COR-L47 (cell line): ENCODE results near the gene FHIT.

Source experiments
- DNase-seq: peaks from one replicate; lab custom pipeline; 2025; lab: John Stamatoyannopoulos, UW

FHIT gene

DNA sequence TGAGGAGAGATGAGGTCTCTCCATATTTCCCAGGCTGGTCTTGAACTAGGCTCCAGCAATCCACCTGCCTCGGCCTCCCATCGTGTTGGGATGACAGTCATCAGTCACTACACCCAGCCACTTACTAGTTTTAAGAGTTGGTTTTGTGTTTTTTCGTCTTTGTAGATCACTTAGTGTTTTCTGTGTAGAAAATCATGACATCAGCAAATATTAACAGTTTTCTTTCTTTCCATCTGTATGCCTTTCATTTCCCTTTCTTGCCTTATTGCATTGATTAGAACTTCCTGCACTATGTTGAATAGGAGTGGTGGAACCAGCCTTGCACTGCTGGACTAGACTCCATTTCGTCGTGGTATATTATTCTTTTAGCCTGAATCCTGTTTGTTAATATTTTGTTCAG lies 415.5 kb downstream of the FHIT start:
- no peak for DNase-seq

DNA sequence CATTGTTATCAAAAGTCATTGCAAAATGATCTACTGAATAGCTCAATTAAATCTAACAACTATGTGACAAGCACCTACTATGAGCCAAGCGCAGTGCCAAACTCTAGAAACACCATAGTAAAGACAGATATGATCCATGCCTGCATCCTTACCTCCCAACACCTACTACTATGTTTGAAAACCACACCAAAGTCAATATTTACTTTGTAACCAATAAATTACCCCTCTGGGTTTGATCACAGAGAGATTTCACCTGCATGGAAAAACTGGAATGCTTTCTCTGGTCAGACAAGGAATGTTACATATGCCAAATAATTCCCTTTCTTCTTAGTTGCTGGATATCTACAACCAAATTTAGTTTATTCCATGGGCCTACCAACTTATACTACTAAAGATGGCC lies 422.2 kb downstream of the FHIT start:
- DNase-seq: no peak

DNA sequence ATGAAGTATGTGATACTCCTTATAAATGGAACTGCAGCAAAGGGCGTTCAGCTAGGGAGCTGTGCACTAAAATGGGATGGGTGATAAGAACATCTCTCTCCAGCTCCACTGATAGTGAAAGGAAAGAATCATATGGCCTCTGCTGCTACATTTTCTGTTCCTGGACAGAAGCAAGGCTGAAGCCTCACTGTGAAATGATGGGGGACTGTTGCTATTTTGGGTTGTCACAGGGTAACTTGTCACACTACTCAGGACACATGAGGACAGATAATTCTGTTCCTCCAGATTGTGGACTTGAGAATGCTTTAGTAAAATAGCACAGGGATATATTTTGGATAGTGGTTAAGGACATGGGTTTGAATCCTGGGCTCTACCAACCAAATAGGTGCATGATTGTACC lies 423.6 kb downstream of the FHIT start:
- DNase-seq: no peak

DNA sequence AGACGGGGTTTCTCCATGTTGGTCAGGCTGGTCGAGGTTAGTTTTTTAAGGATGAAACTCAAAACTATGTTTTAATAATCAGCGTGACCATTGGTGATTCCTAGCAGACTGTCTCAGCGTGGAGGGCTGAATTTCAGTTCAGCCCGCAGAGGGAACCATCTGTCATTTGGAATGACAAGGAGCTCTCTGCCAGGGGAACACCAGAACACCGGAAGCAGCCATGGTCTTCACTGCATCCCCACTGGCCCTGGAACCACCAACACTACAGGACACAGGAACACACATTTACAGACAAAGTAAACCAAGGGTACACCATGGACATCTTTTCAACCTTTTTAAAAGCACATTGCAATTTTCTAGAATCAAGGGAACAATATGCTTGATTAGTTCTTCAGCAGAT lies 424.7 kb downstream of the FHIT start:
- no peak for DNase-seq

DNA sequence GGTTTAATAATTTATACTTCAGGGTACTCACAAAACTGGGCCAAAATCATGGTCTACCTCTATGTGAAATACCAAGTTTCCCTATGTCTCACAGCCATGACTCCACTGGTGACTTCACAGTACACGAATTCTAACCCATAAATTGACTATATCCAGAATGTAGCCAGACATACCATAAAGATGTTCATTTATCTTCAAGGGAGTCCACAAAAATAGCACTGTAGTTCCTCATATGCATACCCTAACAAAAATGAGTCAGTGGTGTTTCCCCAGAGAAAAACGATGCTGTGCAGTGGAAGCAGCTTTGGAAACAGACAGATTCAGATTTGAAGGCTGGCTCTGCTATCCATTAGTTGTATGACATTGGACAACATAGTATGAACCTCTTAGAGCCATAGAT lies 438.8 kb downstream of the FHIT start:
- no peak for DNase-seq

DNA sequence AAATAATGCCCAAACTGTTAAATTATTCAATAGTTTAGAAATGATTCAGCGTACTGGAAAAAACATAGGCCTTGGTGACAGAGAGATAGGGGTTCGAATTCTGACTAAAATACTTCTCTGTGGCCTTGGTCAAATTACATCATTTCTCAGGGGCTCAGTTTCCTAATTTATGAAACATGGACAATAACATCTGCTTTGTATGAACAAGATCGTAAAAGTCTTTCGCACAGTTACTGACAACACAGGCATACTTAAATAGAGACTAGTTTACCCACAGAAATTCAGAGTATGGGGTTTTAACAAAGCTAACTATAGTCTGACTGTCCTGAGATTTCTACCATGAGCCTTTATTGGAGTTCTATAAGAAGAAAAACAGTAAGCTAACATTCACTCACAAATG lies 440.4 kb downstream of the FHIT start:
- no peak for DNase-seq

DNA sequence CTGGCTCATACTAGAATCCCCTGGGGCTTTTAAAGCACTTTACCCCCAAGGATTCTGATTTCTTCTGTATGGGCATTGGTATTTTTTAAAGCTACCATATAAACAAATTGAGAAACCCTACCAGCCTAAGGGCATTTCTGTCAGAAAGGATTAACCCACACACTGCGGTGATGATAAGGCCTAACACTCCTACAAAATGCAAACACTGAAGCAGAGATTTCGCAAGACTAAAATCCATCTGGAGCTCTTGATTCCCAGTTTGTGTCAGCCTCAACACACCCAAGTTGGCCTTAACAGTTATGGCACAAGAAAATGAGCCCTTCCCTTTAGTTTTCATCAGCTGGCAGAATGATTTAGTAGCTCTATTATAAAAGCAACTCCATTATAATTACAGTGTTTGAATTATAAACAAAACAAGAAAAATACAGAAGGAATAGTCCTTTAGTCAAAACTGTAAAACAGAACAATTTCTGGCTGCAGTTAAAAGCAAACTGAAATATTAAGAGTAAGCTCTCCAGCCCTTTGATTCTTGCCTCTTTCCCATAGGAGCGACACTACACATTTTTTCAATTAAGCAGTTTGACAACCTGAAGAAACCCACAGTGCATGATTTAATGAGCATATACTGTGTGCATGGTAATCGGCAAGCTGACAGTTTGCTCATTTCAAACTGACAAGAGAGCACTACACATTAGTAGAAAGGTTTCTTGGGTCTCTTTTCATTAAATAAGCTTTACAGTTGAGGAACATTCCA lies 441.2 kb downstream of the FHIT start:
- DNase-seq: no peak

DNA sequence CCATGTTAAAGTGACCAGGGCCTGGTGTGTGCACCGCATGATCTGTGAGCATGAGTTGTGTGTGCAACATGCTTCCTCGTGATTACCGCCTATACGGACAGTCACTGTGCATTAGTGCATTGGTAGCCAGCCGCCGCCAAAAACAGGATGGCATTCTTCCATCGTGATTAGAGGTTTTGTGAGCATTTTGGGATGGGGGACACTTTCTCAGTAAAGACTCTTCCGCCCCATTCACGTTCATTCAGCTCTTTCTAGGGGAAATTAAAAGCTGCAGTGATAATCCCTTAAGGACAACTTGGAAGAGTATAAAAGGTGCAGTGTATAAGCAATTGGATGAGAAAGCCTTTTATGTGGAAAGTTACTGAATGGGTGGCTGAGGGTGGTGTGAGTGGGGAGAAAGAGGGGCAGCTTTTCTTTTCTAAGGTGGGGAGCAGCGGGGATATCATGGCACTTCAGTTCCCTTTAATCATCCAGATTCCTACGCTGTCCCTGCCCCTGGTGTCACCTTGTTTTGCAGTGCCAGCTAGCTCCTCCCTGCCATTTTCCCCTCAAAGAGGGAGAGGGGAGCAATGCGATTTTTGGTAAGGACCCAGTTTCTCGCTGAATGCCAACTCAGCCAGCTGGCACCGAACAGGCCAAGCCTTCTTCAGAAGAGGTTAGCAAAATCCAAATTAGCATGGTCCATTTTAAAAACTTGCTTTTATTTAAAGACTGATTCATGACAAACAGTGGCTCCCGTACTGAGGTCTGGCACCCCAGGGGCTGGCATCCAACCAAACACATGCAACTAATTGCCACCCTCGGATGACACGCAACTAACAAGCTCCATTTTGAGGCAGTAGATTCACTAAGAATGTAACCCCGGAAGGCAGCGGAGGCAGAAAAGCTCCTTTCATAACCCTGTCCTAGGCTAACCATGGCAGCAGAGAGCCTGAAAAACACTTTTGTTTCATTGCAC lies 447.8 kb downstream of the FHIT start:
- DNase-seq: no peak

DNA sequence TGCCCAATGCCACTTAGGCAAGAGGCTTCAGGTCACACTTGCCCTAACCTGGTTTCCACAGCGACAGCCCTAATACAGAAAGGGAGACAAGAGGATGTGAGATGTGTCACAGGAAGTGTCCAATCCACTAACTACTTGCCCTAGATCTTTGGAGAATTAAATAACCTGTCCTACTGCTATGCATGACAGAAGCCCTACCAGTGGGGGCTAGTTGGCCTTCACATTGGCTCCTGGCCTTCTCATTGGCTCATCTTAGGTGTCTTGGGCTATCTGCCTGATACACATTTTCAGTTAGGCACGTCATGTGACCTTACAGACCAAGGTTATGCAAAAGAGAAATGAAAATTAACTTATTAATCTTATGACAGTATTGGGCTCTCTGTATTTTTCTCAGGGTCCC lies 449.9 kb downstream of the FHIT start:
- no peak for DNase-seq

DNA sequence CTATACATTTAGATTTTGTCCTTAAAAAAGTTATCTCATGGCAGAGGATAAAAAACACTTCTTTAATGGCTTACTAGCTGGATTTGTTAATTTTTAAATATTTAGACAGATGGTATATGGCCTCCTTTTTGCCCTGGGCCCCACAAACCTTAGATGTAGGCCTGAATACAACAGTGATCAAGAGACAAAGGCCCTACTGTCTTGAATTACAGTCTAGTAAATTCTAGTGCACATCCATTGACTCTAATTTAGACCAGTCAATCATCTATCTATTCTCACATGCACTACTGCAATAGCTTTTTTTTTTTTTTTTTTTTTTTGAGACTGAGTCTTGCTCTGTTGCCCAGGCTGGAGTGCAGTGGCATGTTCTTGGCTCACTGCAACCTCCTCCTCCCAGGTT lies 452.8 kb downstream of the FHIT start:
- DNase-seq: no peak

DNA sequence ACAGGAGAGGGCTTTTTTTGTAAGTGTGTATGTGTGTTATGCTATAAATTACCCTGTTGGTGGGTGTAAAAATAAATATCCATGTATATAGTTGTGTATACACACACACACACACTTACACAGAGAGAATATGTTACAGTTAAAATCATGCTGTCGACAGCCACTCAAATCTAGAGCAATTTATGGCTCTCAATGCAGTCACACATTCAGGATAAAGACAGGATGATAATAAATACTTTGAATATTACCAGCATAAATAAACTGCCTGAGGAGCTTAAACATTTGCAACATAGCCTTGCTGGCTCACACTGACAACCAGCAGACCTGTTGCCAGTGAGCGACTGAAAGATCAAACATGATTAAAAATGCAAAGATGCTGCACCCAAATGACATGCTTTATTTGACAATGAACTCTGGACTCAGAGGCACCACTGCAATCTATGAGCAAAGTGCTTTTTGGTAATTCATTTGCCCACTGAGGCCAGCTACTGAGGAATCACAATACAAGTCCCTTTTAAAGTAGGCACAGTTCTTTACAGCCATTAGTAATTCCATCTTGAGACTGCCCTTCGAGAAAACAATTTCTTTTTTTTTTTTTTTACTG lies 458.9 kb downstream of the FHIT start:
- DNase-seq: no peak

DNA sequence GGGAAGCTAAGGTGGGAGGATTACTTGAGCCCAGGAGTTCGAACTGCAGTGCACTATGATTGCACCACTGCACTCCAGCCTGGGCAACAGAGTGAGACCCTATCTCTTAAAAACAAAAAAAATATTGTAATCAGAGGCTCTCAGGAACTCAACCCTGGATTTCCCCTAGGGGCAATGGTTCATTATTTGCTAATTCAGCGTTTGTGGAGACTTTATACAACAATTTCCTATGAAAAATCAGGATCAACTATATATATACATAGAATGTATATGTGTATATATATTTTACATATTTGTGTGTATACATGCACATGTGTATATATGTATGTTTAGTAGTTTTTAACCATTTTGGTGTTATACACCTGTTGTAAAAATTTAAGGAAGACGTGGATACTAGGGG lies 463.1 kb downstream of the FHIT start:
- DNase-seq: no peak

DNA sequence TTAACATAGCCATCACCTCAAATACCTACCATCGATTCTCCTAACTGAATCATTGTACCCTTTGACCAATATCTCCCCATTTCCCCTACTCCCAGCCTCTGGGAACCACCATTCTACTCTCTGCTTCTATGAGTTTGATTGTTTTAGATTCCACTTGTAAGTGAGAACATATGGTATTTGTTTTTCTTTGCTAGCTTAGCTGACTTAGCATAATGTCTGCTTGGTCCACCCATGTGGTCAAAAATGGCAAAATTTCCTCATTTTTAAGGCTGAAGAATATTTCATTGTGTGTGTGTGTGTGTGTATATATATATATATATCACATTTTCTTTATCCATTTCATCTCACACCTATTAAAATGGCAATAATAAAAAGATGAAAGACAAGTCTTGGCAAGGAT lies 469.3 kb downstream of the FHIT start:
- no peak for DNase-seq

DNA sequence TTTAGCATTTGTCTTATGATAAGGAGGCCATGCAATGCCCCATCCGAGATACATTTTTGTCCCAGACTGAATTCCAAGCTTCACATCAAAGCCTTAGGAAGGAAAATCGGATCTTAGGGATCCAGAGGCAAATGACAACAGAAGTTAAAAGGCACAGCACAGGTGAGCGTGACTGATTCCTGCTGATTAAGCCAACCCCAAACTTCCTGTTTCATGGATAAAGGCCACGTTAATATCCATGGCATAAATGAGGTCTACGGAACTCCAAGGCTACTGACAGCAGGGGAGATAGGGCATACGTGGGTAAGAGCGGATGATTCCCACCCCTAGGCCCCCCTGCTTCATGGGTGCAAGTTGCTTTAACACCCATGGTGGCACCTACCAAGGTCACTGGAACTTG lies 471.6 kb downstream of the FHIT start:
- DNase-seq: no peak

DNA sequence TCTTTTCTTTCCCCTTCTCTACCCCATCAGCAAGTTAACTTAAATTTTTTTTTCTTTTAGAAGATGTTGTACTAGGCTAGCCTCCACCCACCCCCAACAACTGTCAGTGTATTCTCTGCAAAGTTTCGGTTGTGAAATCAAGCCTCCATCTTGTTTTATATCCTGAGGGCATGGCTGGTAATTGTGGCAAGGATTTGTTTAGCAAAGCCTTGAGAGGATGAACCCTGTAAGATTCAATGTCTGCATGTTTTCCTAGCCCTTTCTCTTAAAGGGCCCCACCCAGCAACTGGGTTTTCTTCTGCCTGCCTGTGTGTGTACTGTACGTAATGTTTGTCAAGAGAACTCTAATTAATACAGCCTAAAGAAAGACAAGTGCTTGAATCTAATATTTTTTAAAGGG lies 475.3 kb downstream of the FHIT start:
- DNase-seq: no peak

DNA sequence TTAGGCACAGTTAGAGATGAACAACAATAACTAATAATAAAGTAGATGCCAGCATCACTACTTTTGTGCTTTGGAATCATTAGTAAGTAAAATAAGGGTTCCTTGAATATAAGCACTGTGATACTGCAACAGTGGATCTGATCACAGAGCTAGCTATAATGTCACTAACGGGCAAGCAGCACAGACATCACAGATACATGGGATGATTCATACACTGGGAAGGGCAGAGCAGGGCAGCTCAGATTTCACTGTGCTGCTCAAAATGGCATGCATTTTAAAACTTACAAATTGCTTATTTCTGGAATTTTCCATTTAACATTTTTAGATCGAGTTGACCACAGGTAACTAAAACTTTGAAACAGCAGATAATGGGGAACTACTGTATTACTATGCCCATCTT lies 476.6 kb downstream of the FHIT start:
- no peak for DNase-seq

DNA sequence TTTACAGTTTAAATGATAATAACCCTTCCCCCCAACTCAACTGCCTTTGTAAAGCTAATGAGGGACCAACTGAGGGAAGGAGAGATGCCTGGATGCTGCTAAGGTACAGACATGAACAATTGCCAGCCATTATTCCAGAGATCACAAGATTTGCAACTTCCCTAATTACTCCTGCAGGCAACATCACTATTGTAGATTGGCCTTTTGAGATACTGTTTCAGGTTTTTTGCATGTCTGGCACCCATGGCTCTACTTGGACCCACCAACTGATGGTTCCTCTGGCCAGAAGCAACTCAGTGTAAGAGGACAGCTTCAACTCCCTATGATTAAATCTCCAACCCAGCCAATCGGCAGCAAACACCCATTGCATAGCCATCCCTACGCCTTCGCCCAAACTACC lies 478.7 kb downstream of the FHIT start:
- no peak for DNase-seq

DNA sequence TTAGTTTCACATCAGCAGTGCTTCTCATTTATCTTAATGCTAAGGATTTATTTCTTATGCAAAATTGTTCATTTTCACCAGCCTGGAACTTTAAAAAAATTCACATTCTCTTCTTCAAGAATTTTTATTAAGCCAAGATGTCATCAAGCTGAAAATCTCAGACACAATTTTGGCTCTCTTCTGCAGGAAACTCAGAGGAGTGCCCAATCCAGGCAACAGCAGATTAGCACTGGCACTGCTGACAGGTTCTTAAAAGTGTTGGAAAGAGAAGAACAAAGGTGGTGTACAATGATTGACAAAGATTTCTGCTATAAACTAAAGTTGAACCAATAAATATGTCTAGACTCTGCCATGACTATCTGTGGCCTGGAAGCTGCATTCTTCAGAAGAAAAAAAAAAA lies 479.5 kb downstream of the FHIT start:
- no peak for DNase-seq

DNA sequence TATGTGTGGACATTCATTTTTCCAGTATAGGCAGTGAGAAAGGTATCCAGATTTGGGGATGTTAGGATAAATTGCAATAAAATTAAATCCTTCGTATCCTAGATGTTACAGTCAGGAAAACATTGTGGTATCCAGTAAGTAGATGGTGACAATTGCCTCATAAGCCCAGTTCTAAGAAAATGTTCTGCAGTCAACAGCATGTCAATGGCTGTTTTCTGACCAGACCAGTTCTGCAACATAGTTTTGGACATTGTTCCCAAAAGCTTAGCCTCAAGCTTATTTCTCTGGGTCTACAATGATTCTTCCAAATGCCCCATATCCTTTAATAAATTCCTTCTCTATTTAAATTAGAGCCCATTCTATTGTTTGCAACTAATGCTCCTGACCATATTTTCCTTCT lies 480.7 kb downstream of the FHIT start:
- DNase-seq: no peak

DNA sequence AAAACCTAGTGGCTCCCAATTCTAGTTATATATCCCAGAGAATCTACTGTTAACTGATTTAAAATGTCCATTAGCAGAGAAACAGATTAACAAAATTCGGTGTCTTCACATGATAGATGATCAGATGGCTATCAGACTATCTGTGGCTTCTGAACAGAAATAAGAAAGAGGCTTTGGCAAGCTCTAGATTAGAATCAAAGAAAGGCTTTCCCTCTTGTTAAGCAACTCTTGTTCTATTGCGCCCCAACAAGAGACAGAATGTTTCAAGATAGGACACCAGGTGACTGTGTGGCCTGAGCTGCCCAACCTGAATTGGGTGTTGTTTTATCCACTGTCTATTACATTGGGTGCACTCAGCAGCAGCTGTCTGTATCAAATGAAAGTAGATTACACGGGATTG lies 483.7 kb downstream of the FHIT start:
- DNase-seq: no peak

DNA sequence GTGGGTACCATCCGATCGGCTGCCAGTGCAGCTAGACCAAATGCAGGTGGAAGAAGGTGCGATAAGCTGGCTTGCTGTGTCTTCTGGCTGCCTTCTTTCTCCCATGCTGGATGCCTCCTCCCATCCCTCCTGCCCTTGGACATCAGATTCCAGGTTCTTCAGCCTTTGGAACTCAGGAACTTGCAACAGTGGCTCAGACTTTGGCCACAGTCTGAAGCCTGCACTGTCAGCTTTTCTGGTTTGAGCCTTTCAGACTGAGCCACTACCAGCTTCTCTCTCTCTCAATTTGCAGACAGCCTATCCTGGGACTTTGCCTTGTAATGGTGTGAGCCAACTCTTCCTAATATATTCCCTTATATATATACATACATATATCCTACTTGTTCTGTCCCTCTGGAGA lies 485.5 kb downstream of the FHIT start:
- no peak for DNase-seq

DNA sequence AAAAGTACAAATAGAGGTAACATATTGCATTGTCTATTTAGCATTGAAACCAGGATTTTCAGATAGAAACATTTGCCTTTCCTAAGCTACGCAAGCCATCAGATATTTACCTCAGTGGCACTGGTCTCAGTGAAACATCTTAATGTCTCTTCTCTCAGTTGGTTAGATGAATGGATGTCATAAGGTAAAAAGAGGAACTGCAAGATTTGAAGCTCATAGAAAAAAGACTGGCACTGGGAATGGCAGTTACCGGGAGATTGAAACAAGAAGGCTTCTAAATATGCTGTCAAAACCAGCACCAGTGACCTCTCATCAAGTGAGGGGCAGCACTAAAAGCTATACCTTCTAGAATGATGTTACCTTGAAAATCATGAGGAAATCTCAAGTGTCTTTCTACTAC lies 486.4 kb downstream of the FHIT start:
- no peak for DNase-seq

DNA sequence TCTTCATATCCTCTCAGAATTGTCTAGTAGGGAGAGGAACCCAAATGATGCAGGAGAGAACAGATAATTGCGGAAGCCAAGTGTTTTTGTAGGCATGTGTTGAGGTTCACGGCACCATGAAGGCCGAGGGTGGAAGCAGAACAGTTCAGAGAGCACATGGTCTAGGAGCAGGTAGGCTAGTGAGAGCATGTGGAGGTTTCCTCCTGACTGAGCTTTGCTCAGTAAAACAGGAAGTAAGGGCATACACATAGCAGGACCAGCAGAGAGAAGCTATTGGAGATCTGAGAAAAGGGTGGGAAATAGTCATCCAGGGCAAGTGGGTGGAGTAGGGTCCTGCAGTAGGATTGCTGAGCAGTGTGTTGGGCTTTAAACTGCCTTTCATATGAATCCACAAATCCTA lies 491.1 kb downstream of the FHIT start:
- DNase-seq: no peak
